CD14-positive monocyte (primary cell): ENCODE data around the gene MSRB1. TPM values are rescaled to one million over a fixed set of nuclear protein-coding genes. Genes with fewer than 3 reads are reported as not detected.

ENCODE experiments used
- DNase-seq, 3 donors: peaks; one replicate each; pipeline ENCODE4 v3.0.0-alpha.2; 2011 to 2022
- H2AFZ ChIP-seq: 2 replicates; pipeline ENCODE4 v1.6.0; 2012; ENCODE audit warnings: mild to moderate bottlenecking, low read depth, low read length, inconsistent platforms; ENCODE audit not compliant: insufficient read depth, poor library complexity, severe bottlenecking
- H3K27ac ChIP-seq, 2 donors: 1 replicate in 1 of 2; 2 replicates in 1 of 2; pipeline ENCODE4 v1.5.1; 2012 to 2013; ENCODE audit warnings: low read length in 2 of 2, control low read depth in 1 of 2, inconsistent platforms in 1 of 2, low read depth in 1 of 2, mild to moderate bottlenecking in 1 of 2
- H3K27me3 ChIP-seq, 2 donors: one replicate each; pipeline versions ENCODE4 v1.6.0 to v1.6.1; 2011 to 2013; ENCODE audit warnings: low read length in 2 of 2; ENCODE audit not compliant: control insufficient read depth in 2 of 2, insufficient read depth in 2 of 2
- H3K36me3 ChIP-seq, 2 donors: replicated peaks in 1 of 2; 1 replicate in 1 of 2; 2 replicates in 1 of 2; pipeline versions ENCODE4 v1.5.1 to v1.6.1; 2012 to 2013; ENCODE audit warnings: low read length in 2 of 2, control low read depth in 1 of 2, inconsistent platforms in 1 of 2, mild to moderate bottlenecking in 1 of 2; ENCODE audit not compliant: insufficient read depth in 2 of 2, control insufficient read depth in 1 of 2
- H3K4me1 ChIP-seq, 2 donors: 1 replicate in 1 of 2; 2 replicates in 1 of 2; pipeline versions ENCODE4 v1.5.1 to v1.6.1; 2012 to 2013; ENCODE audit warnings: low read length in 2 of 2, control low read depth in 1 of 2, inconsistent platforms in 1 of 2, mild to moderate bottlenecking in 1 of 2, moderate library complexity in 1 of 2; ENCODE audit not compliant: insufficient read depth in 2 of 2, control insufficient read depth in 1 of 2
- H3K4me2 ChIP-seq: replicated peaks from 2 replicates; pipeline ENCODE3; 2012; ENCODE audit warnings: low read length, moderate library complexity, mild to moderate bottlenecking; ENCODE audit not compliant: poor library complexity, severe bottlenecking; ENCODE audit errors: extremely low read depth
- H3K4me3 ChIP-seq, 3 experiments: fragments of 200-600 bp in 1 of 3; sonication (generic) in 1 of 3; replicated peaks in 1 of 3; 1 replicate in 2 of 3; 2 replicates in 1 of 3; pipeline ENCODE4 v1.5.1; 2011 to 2013; ENCODE audit warnings: low read length in 3 of 3, mild to moderate bottlenecking in 3 of 3, control low read depth in 2 of 3, low read depth in 2 of 3, inconsistent platforms in 1 of 3, moderate library complexity in 1 of 3
- H3K79me2 ChIP-seq: 2 replicates; pipeline ENCODE4 v1.6.0; 2012; ENCODE audit warnings: mild to moderate bottlenecking, control low read depth, inconsistent platforms, low read length, moderate library complexity; ENCODE audit not compliant: insufficient read depth
- H3K9ac ChIP-seq: 2 replicates; pipeline ENCODE4 v1.6.0; 2017; ENCODE audit warnings: low read length, mild to moderate bottlenecking; ENCODE audit not compliant: insufficient read depth, poor library complexity, severe bottlenecking
- H3K9me3 ChIP-seq, 2 donors: replicated peaks in 1 of 2; 1 replicate in 1 of 2; 2 replicates in 1 of 2; pipeline versions ENCODE4 v1.5.1 to v1.6.1; 2012 to 2013; ENCODE audit warnings: low read length in 2 of 2, control low read depth in 1 of 2; ENCODE audit not compliant: control insufficient read depth in 1 of 2, insufficient read depth in 1 of 2
- H4K20me1 ChIP-seq: 2 replicates; pipeline ENCODE4 v1.6.0; 2012; ENCODE audit warnings: mild to moderate bottlenecking, low read length, control low read depth, moderate library complexity; ENCODE audit not compliant: insufficient read depth
- H3K27ac Mint-ChIP-seq, 7 donors: one replicate each; pipeline ENCODE4 v1.8.0; 2020; ENCODE audit warnings: mild to moderate bottlenecking in 7 of 7, mixed read lengths in 7 of 7, moderate library complexity in 6 of 7, inconsistent platforms in 2 of 7
- H3K27me3 Mint-ChIP-seq, 3 donors: one replicate each; pipeline ENCODE4 v1.8.0; 2021 to 2022; ENCODE audit warnings: low read depth in 3 of 3, mild to moderate bottlenecking in 3 of 3, mixed read lengths in 3 of 3, moderate library complexity in 3 of 3, inconsistent platforms in 1 of 3
- H3K36me3 Mint-ChIP-seq, 2 donors: one replicate each; pipeline ENCODE4 v1.8.0; 2020; ENCODE audit warnings: mixed read lengths in 2 of 2, inconsistent platforms in 1 of 2, mild to moderate bottlenecking in 1 of 2
- H3K4me1 Mint-ChIP-seq: one replicate; pipeline ENCODE4 v1.8.0; 2020; ENCODE audit warnings: mild to moderate bottlenecking, mixed read lengths
- H3K4me3 Mint-ChIP-seq, 2 donors: one replicate each; pipeline ENCODE4 v1.8.0; 2020; ENCODE audit warnings: mild to moderate bottlenecking in 2 of 2, mixed read lengths in 2 of 2, moderate library complexity in 1 of 2
- H3K9me3 Mint-ChIP-seq, 7 donors: one replicate each; pipeline ENCODE4 v1.8.0; 2020 to 2022; ENCODE audit warnings: mixed read lengths in 7 of 7, mild to moderate bottlenecking in 6 of 7, moderate library complexity in 6 of 7, inconsistent platforms in 2 of 7
- CTCF ChIP-seq: fragments of 200-600 bp; IDR thresholded peaks from one replicate; pipeline ENCODE4 v1.8.0; 2022; ENCODE audit warnings: antibody characterized with exemption, mild to moderate bottlenecking
- WGBS: methylation state at CpG from one replicate; pipeline ENCODE4 v1.1.5; 2013; ENCODE audit warnings: missing lambda C conversion rate; ENCODE audit not compliant: insufficient coverage; 5-methylcytosine and 5-hydroxymethylcytosine counted together
- intact Hi-C, 2 donors: fragments of 100-400 bp; cut with micrococcal nuclease; formaldehyde crosslinking; loops; one replicate each; pipeline versions ENCODE4 v1.15.0 to v1.15.1; 2023
- polyA plus RNA-seq, 3 donors: library from polyadenylated mRNA; depleted of rRNA in 1 of 3; unstranded in 2 of 3; stranded (reverse) in 1 of 3; fragments of 300-500 nt in 2 of 3; fragments of >200 nt in 1 of 3; fragmentation: Illumina TruSeq in 2 of 3; gene quantifications; 1 replicate in 2 of 3; 2 replicates in 1 of 3; pipeline ENCODE4 v1.2.3, GENCODE V29; 2012 to 2021

The MSRB1 gene
- polyA plus RNA-seq, 3 donors = 116 to 427 (median 416) TPM

GRCh38 chr16:1942047-1942809 lies 771 bp downstream of the MSRB1 start:
- Histone ChIP-seq H3K9ac (peak overlapping the region; percentile 82), H4K20me1 (peaks cover 34% of the 10 kb centered on the region), H3K27ac (peak overlapping the region; percentile 83), H2AFZ (peak overlapping the region; percentile 63), H3K4me3 (peak overlapping the region; percentile 86 to 99 (median 92)), H3K27me3 (no peaks in the 10 kb centered on the region), H3K9me3 (no peaks in the 10 kb centered on the region), H3K4me2 (peak overlapping the region; percentile 100), H3K4me1 (peaks cover 61 to 69% of the 10 kb centered on the region in 2 donors), H3K79me2 (peaks cover 57% of the 10 kb centered on the region), H3K36me3 (peaks cover 29 to 40% of the 10 kb centered on the region in 2 donors)
- H3K27me3 Mint-ChIP-seq = peaks cover 0 to 3% (median 0%) of the 10 kb centered on the region in 3 donors
- H3K27ac Mint-ChIP-seq = peak overlapping the region; percentile 85 to 95 (median 94)
- DNase-seq = peak; percentile 66 to 88 (median 78)
- intact Hi-C loops = loop anchor here in 1 of 2 donors (2.0 to 10.0 kb wide), 3 partner anchors 51 to 213 kb away; partner anchors contain the start of genes NUBP2, SPSB3 and TRAF7
- TF ChIP-seq CTCF = no peak
- H3K4me1 Mint-ChIP-seq = peaks cover 56% of the 10 kb centered on the region
- H3K9me3 Mint-ChIP-seq = no peaks in the 10 kb centered on the region
- H3K36me3 Mint-ChIP-seq = peaks cover 28 to 45% of the 10 kb centered on the region in 2 donors
- WGBS = 5% methylated on average over 9 of the region's 17 CpGs
- H3K4me3 Mint-ChIP-seq = peak overlapping the region; percentile 89 to 91

GRCh38 chr16:1941162-1942046 lies 1.6 kb downstream of the MSRB1 start:
- intact Hi-C loops = loop anchor here in 1 of 2 donors (2.0 to 10.0 kb wide), 3 partner anchors 51 to 213 kb away; partner anchors contain the start of genes NUBP2, SPSB3 and TRAF7
- Histone ChIP-seq H4K20me1 (peaks cover 38% of the 10 kb centered on the region), H3K79me2 (peaks cover 66% of the 10 kb centered on the region), H3K4me1 (peaks cover 67 to 75% of the 10 kb centered on the region in 2 donors), H3K4me2 (peak overlapping the region; percentile 100), H3K27ac (peak overlapping the region; percentile 83), H3K9ac (peak overlapping the region; percentile 82), H3K27me3 (no peaks in the 10 kb centered on the region), H2AFZ (peak overlapping the region; percentile 63), H3K4me3 (peak overlapping the region; percentile 86 to 99 (median 92)), H3K9me3 (no peaks in the 10 kb centered on the region), H3K36me3 (peaks cover 36 to 48% of the 10 kb centered on the region in 2 donors)
- Mint-ChIP-seq H3K4me3 (peak overlapping the region; percentile 89 to 91), H3K27ac (peak overlapping the region; percentile 84 to 95 (median 91)), H3K9me3 (no peaks in the 10 kb centered on the region), H3K27me3 (peaks cover 0 to 3% (median 0%) of the 10 kb centered on the region in 3 donors), H3K4me1 (peaks cover 62% of the 10 kb centered on the region), H3K36me3 (peaks cover 34 to 51% of the 10 kb centered on the region in 2 donors)
- no peak for TF ChIP-seq CTCF
- WGBS = 87% methylated on average over 24 of the region's 30 CpGs
- no peak for DNase-seq
